K562 (cell line): ENCODE results near the gene NFATC2. TPM values are rescaled to one million over a fixed set of nuclear protein-coding genes. Genes with fewer than 3 reads are reported as not detected.
A peak's percentile ranks its signal among the peaks of the same experiment; 100 is the strongest.

ENCODE experiments used
- ATAC-seq: fragments of 200-7000 bp; cut with Tn5 transposase; 3 replicates; pipeline ENCODE4 v1.9.1; 2020; ENCODE audit warnings: moderate library complexity
- BruUV-seq: library from RNA; stranded (reverse); fragments of 400-500 nt; replicated peaks from 2 replicates; lab custom pipeline; 2021; lab: Mats Ljungman, UMichigan
- CTCF ChIA-PET: fragments of 300-600 bp; formaldehyde crosslinking; extraction: SDS; loops from one replicate; lab custom pipeline; 2021; ENCODE audit warnings: low intra/inter-chr PET ratio; lab: Yijun Ruan, JAX
- POLR2A ChIA-PET: fragments of 300-600, 350-650 bp; sonication (Branson Sonifier 250); formaldehyde crosslinking; extraction: SDS; loops from one replicate; lab custom pipeline; 2021; ENCODE audit warnings: antibody characterized with exemption, inconsistent platforms; lab: Yijun Ruan, JAX
- DNase-seq, 4 experiments: peaks; one replicate each; pipeline versions ENCODE4 v3.0.0 to v3.0.0-alpha.2; 2011 to 2018; ENCODE audit warnings: low spot score in 3 of 4, mixed read lengths in 3 of 4; ENCODE audit errors: extremely low read depth in 1 of 4
- FAIRE-seq: peaks from 2 replicates; lab custom pipeline; 2011; peaks lifted over from hg19 to GRCh38; lab: Jason Lieb, UNC
- H2AFZ ChIP-seq: 2 replicates; pipeline ENCODE4 v1.6.0; 2011; ENCODE audit warnings: low read depth, low read length, control low read depth, inconsistent platforms
- H3K27ac ChIP-seq: fragments of 200-600 bp; 3 replicates; pipeline ENCODE4 v1.8.0; 2011; ENCODE audit warnings: low read depth, mild to moderate bottlenecking, control low read depth, inconsistent platforms, low read length, moderate library complexity, mixed read lengths; ENCODE audit errors: extremely low read depth
- H3K27me3 ChIP-seq, 2 experiments: fragments of 300-600 bp in 1 of 2; 2 replicates in 1 of 2; 3 replicates in 1 of 2; pipeline versions ENCODE4 v1.6.0 to v1.8.0; 2011; ENCODE audit warnings: inconsistent platforms in 2 of 2, low read length in 2 of 2, mild to moderate bottlenecking in 1 of 2, mixed read lengths in 1 of 2, moderate library complexity in 1 of 2; ENCODE audit not compliant: control insufficient read depth in 2 of 2, insufficient read depth in 2 of 2
- H3K36me3 ChIP-seq: fragments of 300-600 bp; 3 replicates; pipeline ENCODE4 v1.8.0; 2011; ENCODE audit warnings: mild to moderate bottlenecking, low read length, inconsistent platforms; ENCODE audit not compliant: control insufficient read depth, insufficient read depth
- H3K4me1 ChIP-seq, 2 experiments: fragments of 200-600 bp in 1 of 2; replicated peaks in 1 of 2; 2 replicates in 1 of 2; 3 replicates in 1 of 2; pipeline versions ENCODE4 v1.5.1 to v1.8.0; 2011; ENCODE audit warnings: inconsistent platforms in 2 of 2, low read length in 2 of 2, mild to moderate bottlenecking in 1 of 2, mixed read lengths in 1 of 2, moderate library complexity in 1 of 2; ENCODE audit not compliant: control insufficient read depth in 2 of 2, insufficient read depth in 2 of 2
- H3K4me2 ChIP-seq: 2 replicates; pipeline ENCODE4 v1.6.1; 2011; ENCODE audit warnings: low read length, control low read depth, inconsistent platforms, mixed read lengths; ENCODE audit not compliant: insufficient read depth
- H3K4me3 ChIP-seq: fragments of 200-600 bp; sonication (generic), shearing (Covaris generic); 2 replicates; pipeline ENCODE4 v1.5.1; 2016; ENCODE audit warnings: control low read depth, inconsistent platforms
- H3K79me2 ChIP-seq: fragments of 200-600 bp; 3 replicates; pipeline ENCODE4 v1.8.0; 2011; ENCODE audit warnings: low read length, inconsistent platforms; ENCODE audit not compliant: control insufficient read depth, insufficient read depth
- H3K9ac ChIP-seq, 2 experiments: 2 replicates each; pipeline versions ENCODE4 v1.6.0 to v1.6.1; 2011; ENCODE audit warnings: low read depth in 2 of 2, low read length in 2 of 2, control low read depth in 1 of 2, inconsistent platforms in 1 of 2, mild to moderate bottlenecking in 1 of 2, mixed read lengths in 1 of 2; ENCODE audit not compliant: insufficient read depth in 1 of 2
- H3K9me1 ChIP-seq: one replicate; pipeline ENCODE4 v1.6.0; 2011; ENCODE audit warnings: inconsistent platforms, mild to moderate bottlenecking, low read length, moderate library complexity; ENCODE audit not compliant: control insufficient read depth, insufficient read depth
- H3K9me3 ChIP-seq: replicated peaks from 2 replicates; pipeline ENCODE4 v1.5.1; 2011; ENCODE audit warnings: low read depth, low read length, inconsistent platforms; ENCODE audit not compliant: control insufficient read depth, insufficient read depth
- H4K20me1 ChIP-seq: replicated peaks from 2 replicates; pipeline ENCODE4 v1.6.1; 2011; ENCODE audit warnings: low read length, inconsistent platforms, mixed read lengths; ENCODE audit not compliant: control insufficient read depth, insufficient read depth
- CBX1 ChIP-seq: sonication (generic); IDR thresholded peaks from 2 replicates; pipeline ENCODE4 v1.6.1; 2016; ENCODE audit warnings: antibody characterized with exemption, low read depth, mild to moderate bottlenecking
- FUS ChIP-seq: fragments of 200-400 bp; formaldehyde crosslinking; optimal IDR thresholded peaks from 2 replicates; pipeline ENCODE3; 2017; ENCODE audit warnings: low read depth, low read length
- ILK ChIP-seq: fragments of 450-650 bp; IDR thresholded peaks from 2 replicates; pipeline ENCODE4 v1.6.1; 2016; ENCODE audit warnings: missing genetic modification characterization, low read depth, mild to moderate bottlenecking, missing compliant biosample characterization, moderate library complexity, borderline replicate concordance
- KAT7 ChIP-seq: sonication (generic); formaldehyde crosslinking; IDR thresholded peaks from 2 replicates; pipeline ENCODE4 v1.8.0; 2022; ENCODE audit warnings: missing genetic modification reagents, mild to moderate bottlenecking, borderline replicate concordance
- PHF8 ChIP-seq: fragments of 200-600 bp; sonication (generic); IDR thresholded peaks from 2 replicates; pipeline ENCODE4 v1.6.1; 2012; ENCODE audit warnings: mixed run types, mild to moderate bottlenecking, inconsistent platforms, low read length, moderate library complexity, borderline replicate concordance
- RBM17 ChIP-seq: fragments of 200-400 bp; formaldehyde crosslinking; IDR thresholded peaks from 2 replicates; pipeline ENCODE4 v1.6.1; 2017; ENCODE audit warnings: low read depth, mild to moderate bottlenecking, low read length, borderline replicate concordance
- YY1 ChIP-seq, 3 experiments: IDR thresholded peaks; 2 replicates each; pipeline ENCODE4 v1.6.1; 2011; ENCODE audit warnings: low read length in 2 of 3, mild to moderate bottlenecking in 2 of 3, moderate library complexity in 2 of 3, borderline replicate concordance in 1 of 3, control low read depth in 1 of 3, low read depth in 1 of 3; ENCODE audit not compliant: insufficient read depth in 3 of 3, insufficient replicate concordance in 2 of 3, control insufficient read depth in 1 of 3, insufficient read length in 1 of 3; ENCODE audit errors: extremely low read depth in 1 of 3
- ZC3H8 ChIP-seq: fragments of 450-650 bp; IDR thresholded peaks from 2 replicates; pipeline ENCODE4 v1.6.1; 2017
- ZNF395 ChIP-seq: fragments of 200-800 bp; sonication (Bioruptor generic); IDR thresholded peaks from 2 replicates; pipeline ENCODE4 v1.6.1; 2017; ENCODE audit warnings: missing genetic modification characterization, missing compliant biosample characterization
- ZNF583 ChIP-seq: fragments of 250-450 bp; sonication (Bioruptor Pico); IDR thresholded peaks from 2 replicates; pipeline ENCODE4 v1.4.0; 2020
- ZNF644 ChIP-seq: fragments of 200-800 bp; sonication (Bioruptor generic); IDR thresholded peaks from 2 replicates; pipeline ENCODE4 v1.6.1; 2016; ENCODE audit warnings: low read depth, missing genetic modification characterization, missing compliant biosample characterization
- ZNF740 ChIP-seq, 3 experiments: fragments of 200-800 bp in 1 of 3; sonication (Bioruptor generic) in 1 of 3; sonication (generic) in 1 of 3; formaldehyde crosslinking in 1 of 3; IDR thresholded peaks; 2 replicates each; pipeline versions ENCODE4 v1.6.1 to v1.8.0; 2016 to 2022; ENCODE audit warnings: mild to moderate bottlenecking in 2 of 3, missing compliant biosample characterization in 2 of 3, missing genetic modification characterization in 2 of 3, missing genetic modification reagents in 1 of 3
- WGBS: fragments of 100-300 bp; shearing (Covaris generic); methylation state at CpG from one replicate; pipeline ENCODE4 v1.1.6; 2016; ENCODE audit warnings: low coverage, mixed read lengths; ENCODE audit not compliant: insufficient coverage; ENCODE audit errors: missing lambda C conversion rate; 5-methylcytosine and 5-hydroxymethylcytosine counted together
- in situ Hi-C: fragments of 300-500 bp; cut with MboI; formaldehyde crosslinking; loops from 4 replicates; pipeline ENCODE4 v1.15.0; 2018; ENCODE audit warnings: inconsistent platforms, mixed read lengths
- intact Hi-C: fragments of 100-400 bp; cut with micrococcal nuclease; formaldehyde crosslinking; loops from 2 replicates; pipeline ENCODE4 v1.14.2; 2022
- polyA plus RNA-seq, 8 experiments: library from polyadenylated mRNA; depleted of rRNA in 4 of 8; stranded (reverse) in 5 of 8; unstranded in 3 of 8; fragments of >200 nt; fragmentation: Nextera tagmentation in 2 of 8; fragmentation: Illumina TruSeq in 1 of 8; extraction: Ambion mirVana in 2 of 8; extraction: Trizol in 1 of 8; gene quantifications; 2 replicates each; pipeline versions ENCODE4 v1.2.1 to v1.2.3, GENCODE V29; 2011 to 2014; ENCODE audit warnings: inconsistent platforms in 1 of 8, missing spikeins in 1 of 8
- total RNA-seq, 7 experiments: library from RNA; depleted of rRNA in 6 of 7; stranded (reverse); fragments of >200 nt in 6 of 7; fragmentation: Illumina TruSeq in 2 of 7; extraction: Trizol in 2 of 7; gene quantifications; 2 replicates each; pipeline versions ENCODE4 v1.2.1 to v1.2.3, GENCODE V29; 2011 to 2021; ENCODE audit warnings: low replicate concordance in 1 of 7

The NFATC2 gene
- total and polyA plus RNA-seq, 9 of the 15 experiments (the other 6 are each of a cell fraction or from before 2014, with no cell fraction given), result 1.9 to 11.2 (median 3.0) TPM

- Histone ChIP-seq H4K20me1 (no peaks in the 10 kb centered on the region), H3K27ac (peak overlapping the region; percentile 94), H3K9me1 (peaks cover 5% of the 10 kb centered on the region), H3K36me3 (peaks cover 13% of the 10 kb centered on the region; the same call in 2 of the 3 replicates), H3K79me2 (peaks cover 31% of the 10 kb centered on the region), H2AFZ (peak overlapping the region; percentile 83), H3K9ac (peak overlapping the region; percentile 76 to 94), H3K27me3 (no peaks in the 10 kb centered on the region), H3K4me2 (peak overlapping the region; percentile 73), H3K4me1 (peaks cover 36 to 40% of the 10 kb centered on the region in 2 experiments), H3K4me3 (peak overlapping the region; percentile 34), H3K9me3 (no peaks in the 10 kb centered on the region)
- ChIA-PET CTCF (no interaction called here), POLR2A (interaction anchor here (0.7 to 1.6 kb wide), 8 partner anchors 10 to 49 kb away, joined by 3 to 6 read pairs (median 3); no protein-coding TSS in a partner anchor)
- FAIRE-seq, result peak; percentile 84
- in situ Hi-C loops (no loop called here), intact Hi-C loops (loop anchor here (2.0 kb wide), 1 partner anchor 48 kb away; no protein-coding TSS in a partner anchor)
- peak; percentile 82 to 93 (median 86) for DNase-seq
- no TSS peak for BruUV-seq
- peak; percentile 96 for ATAC-seq
- 9% methylated on average over 43 of the region's 47 CpGs for WGBS
- TF ChIP-seq PHF8 (peak; percentile 58; the same call in 1 of the 2 replicates), YY1 (IDR thresholded peaks at IDR 0.05; ENCODE audit: borderline replicate concordance in 1 of 3, control insufficient read depth in 1 of 3, extremely low read depth in 1 of 3, insufficient read depth in 3 of 3, insufficient read length in 1 of 3, insufficient replicate concordance in 2 of 3, low read depth in 1 of 3, low read length in 2 of 3) (peak in 1 of 3 experiments; percentile 39), FUS (no peak), KAT7 (CRISPR knock-in tag) (no peak), ZNF583 (CRISPR knock-in tag) (peak; percentile 63; the same call in 1 of the 2 replicates), ZNF395 (CRISPR knock-in tag) (peak; percentile 89; the same call in 1 of the 2 replicates), ZC3H8 (no peak), ILK (tag) (no peak), ZNF740 (CRISPR knock-in tag; IDR thresholded peaks at IDR 0.05) (no peak), ZNF740 (tag; IDR thresholded peaks at IDR 0.05) (0 out of 4 replicates have a peak, but pooled peaks of 1 of the 2 experiments have one; percentile 6), RBM17 (no peak), CBX1 (0 out of 2 replicates have a peak, but pooled peaks have one; percentile 21), ZNF644 (tag) (peak; percentile 50; the same call in 1 of the 2 replicates)
Observed at GRCh38 chr20:51492167-51493092, 50.1 kb downstream of the NFATC2 start.
